Tibial nerve (tissue), 4 donors: ENCODE data around the gene NAXE. TPM values are rescaled to one million over a fixed set of nuclear protein-coding genes. Genes with fewer than 3 reads are reported as not detected.
A peak's percentile ranks its signal among the peaks of the same experiment; 100 is the strongest.

Experiments
- DNase-seq, 2 donors: peaks; one replicate each; pipeline ENCODE4 v3.0.0-alpha.2; 2019; ENCODE audit warnings: low spot score in 2 of 2
- H3K27ac ChIP-seq, 4 donors: fragments of 200-600 bp; sonication (generic) in 3 of 4; one replicate each; pipeline ENCODE4 v1.5.1; 2017 to 2019; ENCODE audit warnings: mild to moderate bottlenecking in 1 of 4
- H3K27me3 ChIP-seq, 2 donors: fragments of 200-600 bp; sonication (generic) in 1 of 2; one replicate each; pipeline versions ENCODE4 v1.5.1 to v1.6.0; 2017 to 2019
- H3K36me3 ChIP-seq, 3 donors: fragments of 200-600 bp; sonication (generic); one replicate each; pipeline ENCODE4 v1.5.1; 2018 to 2019
- H3K4me1 ChIP-seq, 4 donors: fragments of 200-600 bp; sonication (generic) in 3 of 4; one replicate each; pipeline ENCODE4 v1.5.1; 2017 to 2019
- H3K4me3 ChIP-seq, 4 donors: fragments of 200-600 bp; sonication (generic) in 3 of 4; one replicate each; pipeline ENCODE4 v1.5.1; 2017 to 2019; ENCODE audit warnings: mild to moderate bottlenecking in 1 of 4, moderate library complexity in 1 of 4
- H3K9me3 ChIP-seq, 4 donors: fragments of 200-600 bp; sonication (generic) in 3 of 4; one replicate each; pipeline ENCODE4 v1.5.1; 2017 to 2019
- CTCF ChIP-seq, 5 experiments: fragments of 200-600 bp in 3 of 5; fragments of 450-650 bp in 2 of 5; sonication (generic) in 3 of 5; IDR thresholded peaks; one replicate each; pipeline ENCODE4 v1.5.1; 2016 to 2019; ENCODE audit warnings: antibody characterized with exemption in 5 of 5, mild to moderate bottlenecking in 3 of 5, moderate library complexity in 2 of 5
- EP300 ChIP-seq, 2 donors: sonication (generic); formaldehyde crosslinking; IDR thresholded peaks; one replicate each; pipeline ENCODE4 v1.6.1; 2017; ENCODE audit warnings: antibody characterized with exemption in 2 of 2, mild to moderate bottlenecking in 1 of 2
- POLR2A ChIP-seq, 2 donors: fragments of 450-650 bp; IDR thresholded peaks; one replicate each; pipeline ENCODE4 v1.6.1; 2017; ENCODE audit warnings: antibody characterized with exemption in 2 of 2, mild to moderate bottlenecking in 2 of 2, moderate library complexity in 2 of 2
- WGBS, 2 donors: methylation state at CpG; one replicate each; pipeline ENCODE4 v1.1.5; 2018; 5-methylcytosine and 5-hydroxymethylcytosine counted together
- total RNA-seq, 4 donors: library from RNA; depleted of rRNA; stranded (reverse); fragments of >200 nt; gene quantifications; one replicate each; pipeline ENCODE4 v1.1.0, GENCODE V29; 2016

NAXE gene
- total RNA-seq, 4 donors from 2014 or later, result 53.1 to 105 (median 82.7) TPM

DNA sequence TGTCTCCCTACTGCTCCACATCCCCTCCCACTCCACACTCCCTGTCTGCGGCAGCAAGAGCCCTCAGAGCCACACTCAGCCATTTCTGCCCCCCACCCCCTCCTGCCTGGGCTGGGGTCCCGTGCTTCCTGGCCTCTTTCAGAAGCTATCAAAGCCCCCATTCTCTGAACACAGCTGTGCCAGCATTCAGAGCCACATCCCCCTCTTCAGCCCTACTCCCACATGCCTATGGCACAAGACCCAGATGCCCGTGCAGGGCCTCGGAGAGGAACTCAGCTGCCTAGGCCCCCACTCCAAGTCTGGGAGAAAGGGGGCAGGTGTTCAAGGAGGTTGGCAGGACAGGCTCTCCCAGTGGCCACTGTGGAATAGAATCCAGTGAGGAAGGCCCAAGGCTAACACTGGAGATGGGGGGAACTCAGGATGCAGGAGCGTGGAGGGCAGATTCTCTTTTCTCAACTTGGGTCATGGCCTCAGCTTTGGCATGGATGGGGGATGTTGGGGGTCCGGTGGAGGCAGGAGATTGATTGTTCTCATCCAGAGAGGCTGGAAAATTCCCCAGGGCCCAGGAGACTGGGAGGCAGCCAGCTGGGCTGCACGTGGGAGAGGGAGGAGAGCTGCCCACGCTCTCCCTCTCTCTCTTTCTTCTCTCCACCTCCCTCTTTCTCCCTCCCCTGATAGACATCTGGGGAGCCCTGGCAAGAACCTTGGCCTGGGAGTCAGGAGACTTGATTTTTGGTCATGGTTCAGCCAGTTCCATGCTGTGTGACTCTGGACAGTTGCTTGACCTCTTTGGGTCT, 46.8 kb downstream of the NAXE start:
- Histone ChIP-seq H3K36me3 (no peaks in the 10 kb centered on the region), H3K27ac (no peak overlapping the region), H3K27me3 (peaks cover 0 to 98% of the 10 kb centered on the region in 2 donors), H3K4me3 (no peak overlapping the region), H3K4me1 (peaks cover 0 to 14% (median 6%) of the 10 kb centered on the region in 4 donors), H3K9me3 (no peaks in the 10 kb centered on the region)
- DNase-seq, result no peak
- 40 to 44% methylated on average over 8 of the region's 8 CpGs for WGBS, 2 donors
- TF ChIP-seq EP300 (IDR thresholded peaks at IDR 0.05), result no peak

DNA sequence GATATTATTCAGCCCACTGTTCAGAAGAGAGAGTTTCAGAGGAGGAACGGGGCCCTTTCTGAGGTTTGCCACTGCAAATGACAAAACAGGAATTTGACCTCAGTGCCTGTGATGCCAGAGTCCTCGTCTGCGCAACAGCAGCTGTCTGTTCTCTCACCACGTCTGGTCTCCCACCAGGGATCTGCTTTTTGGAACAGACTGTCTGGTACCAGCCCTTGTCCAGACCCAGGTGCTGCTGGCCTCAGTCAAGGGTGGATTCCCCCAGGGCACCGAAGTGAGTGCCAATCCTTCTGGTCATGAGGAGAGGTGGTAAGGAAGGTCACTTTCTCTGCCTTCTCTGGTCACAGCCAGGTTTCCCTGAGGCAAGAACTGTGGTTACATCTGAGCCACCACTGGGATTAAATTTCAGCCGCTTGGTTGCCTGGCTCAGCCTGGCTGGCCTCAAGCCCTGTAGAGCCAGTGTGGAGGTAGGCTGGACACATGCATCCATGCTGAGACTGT, 48.1 kb downstream of the NAXE start:
- Histone ChIP-seq H3K9me3 (no peaks in the 10 kb centered on the region), H3K27ac (no peak overlapping the region), H3K27me3 (peaks cover 0 to 98% of the 10 kb centered on the region in 2 donors), H3K36me3 (no peaks in the 10 kb centered on the region), H3K4me1 (peaks cover 0 to 14% (median 6%) of the 10 kb centered on the region in 4 donors), H3K4me3 (no peak overlapping the region)
- TF ChIP-seq CTCF (IDR thresholded peaks at IDR 0.05), result no peak
- no peak for TF ChIP-seq POLR2A (IDR thresholded peaks at IDR 0.05)
- TF ChIP-seq EP300 (IDR thresholded peaks at IDR 0.05), result no peak
- DNase-seq, result no peak
- WGBS, 2 donors, result 60 to 63% methylated on average over 5 to 6 of the region's 6 CpGs

- Histone ChIP-seq H3K4me3 (peak overlapping the region in 2 of 4 donors; percentile 1 to 46), H3K36me3 (no peaks in the 10 kb centered on the region), H3K4me1 (peaks cover 0 to 14% (median 6%) of the 10 kb centered on the region in 4 donors), H3K27ac (no peak overlapping the region), H3K27me3 (peaks cover 0 to 98% of the 10 kb centered on the region in 2 donors), H3K9me3 (no peaks in the 10 kb centered on the region)
- WGBS, 2 donors, result 39 to 40% methylated on average over 6 of the region's 6 CpGs
- TF ChIP-seq POLR2A (IDR thresholded peaks at IDR 0.05), result no peak
- DNase-seq, result no peak
These were observed 49.5 kb downstream of the NAXE start for GRCh38 chr1:156640842-156641706.

DNA sequence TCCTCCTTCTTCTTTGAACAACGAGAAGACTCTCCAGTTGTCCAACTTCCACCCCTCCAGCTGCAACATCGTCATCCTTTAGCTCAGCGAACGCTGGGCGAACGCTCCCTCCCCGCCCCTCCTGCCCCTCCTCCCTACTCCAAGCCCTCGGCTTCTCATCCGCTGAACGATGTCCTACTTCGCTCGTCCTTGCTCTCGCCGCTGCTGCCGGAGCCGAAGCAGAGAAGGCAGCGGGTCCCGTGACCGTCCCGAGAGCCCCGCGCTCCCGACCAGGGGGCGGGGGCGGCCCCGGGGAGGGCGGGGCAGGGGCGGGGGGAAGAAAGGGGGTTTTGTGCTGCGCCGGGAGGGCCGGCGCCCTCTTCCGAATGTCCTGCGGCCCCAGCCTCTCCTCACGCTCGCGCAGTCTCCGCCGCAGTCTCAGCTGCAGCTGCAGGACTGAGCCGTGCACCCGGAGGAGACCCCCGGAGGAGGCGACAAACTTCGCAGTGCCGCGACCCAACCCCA, 50.2 kb downstream of the NAXE start, which contains the start of gene BCAN:
Gene BCAN, plus strand, starts transcription at position 357 of the 504 bp plus-strand sequence. CDS start 3,938 bp downstream, outside the sequence.
- peak within 1 kb of the TSS; percentile 1 to 46 (median 16) for H3K4me3 ChIP-seq
- peaks cover 0 to 98% of the 10 kb centered on the region in 2 donors for H3K27me3 ChIP-seq
- no peaks in the 10 kb centered on the region for H3K36me3 ChIP-seq
- H3K9me3 ChIP-seq, result no peaks in the 10 kb centered on the region
- 1 to 2% methylated on average over 16 to 32 of the region's 46 CpGs for WGBS, 2 donors
- DNase-seq, result no peak
- TF ChIP-seq EP300 (IDR thresholded peaks at IDR 0.05) (no peak), CTCF (IDR thresholded peaks at IDR 0.05) (no peak)
- H3K27ac ChIP-seq, result no peak within 1 kb of the TSS
- H3K4me1 ChIP-seq, result peaks cover 0 to 14% (median 6%) of the 10 kb centered on the region in 4 donors

DNA sequence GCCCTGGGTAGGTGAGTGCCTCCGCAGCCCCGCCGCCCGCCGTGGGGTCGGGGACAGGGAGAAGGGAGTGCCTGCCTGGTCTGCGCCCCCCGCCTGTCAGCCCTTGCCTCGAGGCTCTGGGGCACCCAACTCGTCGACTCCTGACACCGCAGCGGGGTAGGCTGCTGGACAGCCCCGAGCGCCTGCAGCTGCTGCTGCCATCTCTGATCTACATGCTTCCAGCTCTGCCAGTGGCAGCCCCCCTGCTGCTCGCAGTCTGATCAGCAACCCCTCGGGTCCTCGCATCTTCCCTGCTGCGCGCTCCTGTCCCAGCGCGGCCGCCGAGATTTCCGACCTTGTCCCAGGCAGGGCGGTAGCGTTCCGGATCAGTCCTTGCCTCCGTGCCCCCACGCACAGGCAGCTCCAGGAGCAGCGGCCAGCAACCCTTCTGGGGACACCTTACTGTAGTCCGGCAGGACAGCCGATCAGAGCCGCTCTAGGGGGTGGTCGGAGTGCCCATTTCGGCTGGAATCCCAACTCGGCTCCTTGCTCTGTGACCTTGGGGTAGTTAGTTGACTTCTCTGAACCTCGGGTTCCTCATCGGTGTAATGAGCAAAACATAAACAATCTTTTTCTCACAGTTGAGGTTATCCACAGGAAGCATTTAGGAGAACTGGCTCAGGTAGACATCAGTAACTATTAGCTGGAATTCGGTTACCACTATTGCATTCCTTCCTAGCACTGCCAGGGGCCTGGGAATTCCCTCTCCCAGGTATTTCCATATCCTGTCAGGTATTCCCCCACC, 50.9 kb downstream of the NAXE start:
- no peak for DNase-seq
- no peaks in the 10 kb centered on the region for H3K9me3 ChIP-seq
- H3K4me3 ChIP-seq, result peak overlapping the region; percentile 1 to 46 (median 16)
- peaks cover 0 to 14% (median 6%) of the 10 kb centered on the region in 4 donors for H3K4me1 ChIP-seq
- WGBS, 2 donors, result 26 to 27% methylated on average over 29 to 33 of the region's 40 CpGs
- H3K27ac ChIP-seq, result no peak overlapping the region
- no peaks in the 10 kb centered on the region for H3K36me3 ChIP-seq
- TF ChIP-seq EP300 (IDR thresholded peaks at IDR 0.05) (no peak), CTCF (IDR thresholded peaks at IDR 0.05) (no peak), POLR2A (IDR thresholded peaks at IDR 0.05) (no peak)
- peaks cover 0 to 98% of the 10 kb centered on the region in 2 donors for H3K27me3 ChIP-seq
